HepG2 (cell line): ENCODE data around the gene IGDCC3. TPM values are rescaled to one million over a fixed set of nuclear protein-coding genes. Genes with fewer than 3 reads are reported as not detected.

ENCODE experiments used
- HMGA1 ChIP-seq: sonication (generic); formaldehyde crosslinking; conservative IDR thresholded peaks from 2 replicates; pipeline ENCODE4 v1.4.0; 2020; ENCODE audit warnings: missing genetic modification reagents
- HOXA9 ChIP-seq: sonication (generic); formaldehyde crosslinking; IDR thresholded peaks from 2 replicates; pipeline ENCODE4 v1.8.1; 2022; ENCODE audit warnings: missing genetic modification reagents, mild to moderate bottlenecking, moderate library complexity, borderline replicate concordance
- KLF16 ChIP-seq, 2 experiments: sonication (generic) in 1 of 2; formaldehyde crosslinking in 1 of 2; IDR thresholded peaks; 2 replicates each; pipeline versions ENCODE4 v1.6.1 to v1.8.0; 2016 to 2023; ENCODE audit warnings: missing genetic modification reagents in 2 of 2, missing compliant biosample characterization in 1 of 2
- KMT2A ChIP-seq: sonication (generic); formaldehyde crosslinking; IDR thresholded peaks from 2 replicates; pipeline ENCODE4 v1.4.0; 2020; ENCODE audit warnings: missing genetic modification reagents
- MTF1 ChIP-seq: sonication (generic); formaldehyde crosslinking; IDR thresholded peaks from 2 replicates; pipeline ENCODE4 v1.5.0; 2020; ENCODE audit warnings: missing genetic modification reagents
- NFATC3 ChIP-seq: sonication (generic); formaldehyde crosslinking; IDR thresholded peaks from 2 replicates; pipeline ENCODE4 v1.5.1; 2020; ENCODE audit warnings: mild to moderate bottlenecking, missing genetic modification reagents
- NFYC ChIP-seq: IDR thresholded peaks from 2 replicates; pipeline ENCODE4 v1.6.1; 2016; ENCODE audit warnings: missing genetic modification reagents, missing compliant biosample characterization
- PRMT3 ChIP-seq: sonication (generic); formaldehyde crosslinking; IDR thresholded peaks from 2 replicates; pipeline ENCODE4 v1.8.1; 2022; ENCODE audit warnings: low read depth, mild to moderate bottlenecking, moderate library complexity, missing genetic modification reagents, borderline replicate concordance
- ZFYVE20 ChIP-seq: sonication (generic); formaldehyde crosslinking; IDR thresholded peaks from 2 replicates; pipeline ENCODE4 v1.8.0; 2023; ENCODE audit warnings: low read depth, mild to moderate bottlenecking, moderate library complexity, missing genetic modification reagents, borderline replicate concordance
- ZNF101 ChIP-seq: sonication (generic); formaldehyde crosslinking; IDR thresholded peaks from 2 replicates; pipeline ENCODE4 v1.4.0; 2020; ENCODE audit warnings: mild to moderate bottlenecking, low read depth, missing genetic modification reagents, borderline replicate concordance
- ZNF124 ChIP-seq: sonication (generic); formaldehyde crosslinking; IDR thresholded peaks from 2 replicates; pipeline ENCODE4 v1.4.0; 2020; ENCODE audit warnings: missing genetic modification reagents
- ZNF160 ChIP-seq: sonication (generic); formaldehyde crosslinking; IDR thresholded peaks from 2 replicates; pipeline ENCODE4 v1.8.0; 2022; ENCODE audit warnings: mild to moderate bottlenecking, inconsistent platforms, missing genetic modification reagents
- ZNF331 ChIP-seq: sonication (generic); formaldehyde crosslinking; IDR thresholded peaks from 2 replicates; pipeline ENCODE4 v1.4.0; 2020; ENCODE audit warnings: missing genetic modification reagents
- ZNF891 ChIP-seq: sonication (generic); formaldehyde crosslinking; IDR thresholded peaks from 2 replicates; pipeline ENCODE4 v1.5.0; 2020; ENCODE audit warnings: mild to moderate bottlenecking, missing genetic modification reagents
- polyA plus RNA-seq, 8 experiments: library from polyadenylated mRNA; depleted of rRNA in 3 of 8; stranded (reverse) in 7 of 8; unstranded in 1 of 8; fragments of >200 nt; fragmentation: Illumina TruSeq in 4 of 8; extraction: Trizol in 4 of 8; gene quantifications; 2 replicates each; pipeline versions ENCODE4 v1.2.1 to v1.2.3, GENCODE V29; 2011 to 2016; ENCODE audit warnings: low read depth in 4 of 8, missing spikeins in 1 of 8, mixed read lengths in 1 of 8; ENCODE audit not compliant: insufficient read depth in 1 of 8
- total RNA-seq, 5 experiments: library from RNA; depleted of rRNA; stranded (reverse); fragments of >200 nt; fragmentation: Illumina TruSeq; extraction: Trizol; gene quantifications; 2 replicates each; pipeline ENCODE4 v1.2.3, GENCODE V29; 2016; ENCODE audit warnings: low read depth in 1 of 5
- TF ChIP-seq, protein P1 (sequence below): sonication (generic); formaldehyde crosslinking; IDR thresholded peaks from 2 replicates; pipeline ENCODE4 v1.4.0; 2020; ENCODE audit warnings: missing genetic modification reagents, borderline replicate concordance
- TF ChIP-seq, protein P2 (sequence below): sonication (generic); formaldehyde crosslinking; IDR thresholded peaks from 2 replicates; pipeline ENCODE4 v1.8.0; 2022; ENCODE audit warnings: mild to moderate bottlenecking, missing genetic modification reagents, moderate library complexity
- TF ChIP-seq, protein P3 (sequence below): sonication (generic); formaldehyde crosslinking; IDR thresholded peaks from 2 replicates; pipeline ENCODE4 v1.4.0; 2020; ENCODE audit warnings: mild to moderate bottlenecking, missing genetic modification reagents

Gene IGDCC3
- total and polyA plus RNA-seq, 2 of the 13 experiments (the other 11 are each of a cell fraction or from before 2014, with no cell fraction given), result 30.1 to 51.8 TPM

DNA sequence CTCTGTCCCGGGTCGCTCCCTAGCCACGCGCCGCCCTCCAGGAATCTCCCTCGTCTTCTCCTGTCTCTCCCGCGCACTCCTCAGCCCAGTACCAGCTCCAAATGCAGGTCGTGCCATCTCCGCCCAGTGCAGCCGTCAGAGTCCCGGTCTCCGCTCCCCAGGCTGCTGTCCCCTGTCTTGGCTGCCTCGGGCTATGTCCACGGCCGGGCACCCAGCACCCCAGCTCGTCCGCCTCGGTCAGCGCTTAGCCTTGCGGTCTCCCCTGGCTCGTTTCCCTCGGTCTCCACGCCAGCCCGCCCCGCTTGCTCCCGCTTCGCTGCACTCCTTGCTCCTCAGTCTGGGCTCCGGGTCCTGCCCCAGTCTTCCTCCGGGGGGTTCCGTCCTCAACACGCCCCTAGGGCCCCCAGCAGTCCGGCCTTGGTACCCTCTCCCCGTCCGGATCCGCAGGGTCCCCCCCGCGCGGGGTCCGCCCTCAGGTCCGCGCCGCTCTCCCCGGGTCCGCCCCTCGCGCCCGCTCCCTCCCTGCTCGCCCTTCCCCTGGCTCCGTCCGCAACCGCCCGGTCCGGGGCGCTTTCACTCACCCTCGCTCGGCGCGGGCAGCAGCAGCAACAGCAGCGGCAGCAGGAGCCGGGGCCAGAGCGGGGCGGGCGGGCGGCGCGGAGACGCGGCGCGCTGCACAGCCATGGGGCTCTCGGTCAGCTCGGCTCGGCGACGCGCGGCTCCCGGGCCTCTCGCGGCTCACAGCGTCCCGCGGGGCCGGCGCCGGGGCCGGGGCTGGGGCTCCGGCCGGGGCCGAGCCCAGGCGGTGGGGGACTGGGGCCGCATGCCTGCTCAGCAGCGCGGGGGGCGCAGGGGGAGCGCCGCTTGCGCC lies 462 bp downstream of the IGDCC3 start (continued):
- TF ChIP-seq, protein P1, sequence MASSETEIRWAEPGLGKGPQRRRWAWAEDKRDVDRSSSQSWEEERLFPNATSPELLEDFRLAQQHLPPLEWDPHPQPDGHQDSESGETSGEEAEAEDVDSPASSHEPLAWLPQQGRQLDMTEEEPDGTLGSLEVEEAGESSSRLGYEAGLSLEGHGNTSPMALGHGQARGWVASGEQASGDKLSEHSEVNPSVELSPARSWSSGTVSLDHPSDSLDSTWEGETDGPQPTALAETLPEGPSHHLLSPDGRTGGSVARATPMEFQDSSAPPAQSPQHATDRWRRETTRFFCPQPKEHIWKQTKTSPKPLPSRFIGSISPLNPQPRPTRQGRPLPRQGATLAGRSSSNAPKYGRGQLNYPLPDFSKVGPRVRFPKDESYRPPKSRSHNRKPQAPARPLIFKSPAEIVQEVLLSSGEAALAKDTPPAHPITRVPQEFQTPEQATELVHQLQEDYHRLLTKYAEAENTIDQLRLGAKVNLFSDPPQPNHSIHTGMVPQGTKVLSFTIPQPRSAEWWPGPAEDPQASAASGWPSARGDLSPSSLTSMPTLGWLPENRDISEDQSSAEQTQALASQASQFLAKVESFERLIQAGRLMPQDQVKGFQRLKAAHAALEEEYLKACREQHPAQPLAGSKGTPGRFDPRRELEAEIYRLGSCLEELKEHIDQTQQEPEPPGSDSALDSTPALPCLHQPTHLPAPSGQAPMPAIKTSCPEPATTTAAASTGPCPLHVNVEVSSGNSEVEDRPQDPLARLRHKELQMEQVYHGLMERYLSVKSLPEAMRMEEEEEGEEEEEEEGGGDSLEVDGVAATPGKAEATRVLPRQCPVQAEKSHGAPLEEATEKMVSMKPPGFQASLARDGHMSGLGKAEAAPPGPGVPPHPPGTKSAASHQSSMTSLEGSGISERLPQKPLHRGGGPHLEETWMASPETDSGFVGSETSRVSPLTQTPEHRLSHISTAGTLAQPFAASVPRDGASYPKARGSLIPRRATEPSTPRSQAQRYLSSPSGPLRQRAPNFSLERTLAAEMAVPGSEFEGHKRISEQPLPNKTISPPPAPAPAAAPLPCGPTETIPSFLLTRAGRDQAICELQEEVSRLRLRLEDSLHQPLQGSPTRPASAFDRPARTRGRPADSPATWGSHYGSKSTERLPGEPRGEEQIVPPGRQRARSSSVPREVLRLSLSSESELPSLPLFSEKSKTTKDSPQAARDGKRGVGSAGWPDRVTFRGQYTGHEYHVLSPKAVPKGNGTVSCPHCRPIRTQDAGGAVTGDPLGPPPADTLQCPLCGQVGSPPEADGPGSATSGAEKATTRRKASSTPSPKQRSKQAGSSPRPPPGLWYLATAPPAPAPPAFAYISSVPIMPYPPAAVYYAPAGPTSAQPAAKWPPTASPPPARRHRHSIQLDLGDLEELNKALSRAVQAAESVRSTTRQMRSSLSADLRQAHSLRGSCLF (CRISPR knock-in tag), result no peak
- TF ChIP-seq HOXA9 (CRISPR knock-in tag) (no peak; the same call in 1 of the 2 replicates), KLF16 (CRISPR knock-in tag; IDR thresholded peaks at IDR 0.05) (no peak; a peak in 1 of 4 replicates), ZNF124 (CRISPR knock-in tag) (no peak), KMT2A (0 out of 2 replicates have a peak, but pooled peaks have one; percentile 40), ZNF331 (CRISPR knock-in tag) (no peak), NFYC (CRISPR knock-in tag) (no peak), MTF1 (CRISPR knock-in tag) (no peak), ZNF101 (CRISPR knock-in tag) (no peak), ZNF160 (CRISPR knock-in tag) (0 out of 2 replicates have a peak, but pooled peaks have one; percentile 32), PRMT3 (CRISPR knock-in tag) (no peak), ZNF891 (CRISPR knock-in tag) (peak; percentile 67; the same call in 1 of the 2 replicates), NFATC3 (CRISPR knock-in tag) (no peak), ZFYVE20 (CRISPR knock-in tag) (no peak), HMGA1 (CRISPR knock-in tag) (no peak)
- TF ChIP-seq, protein P2, sequence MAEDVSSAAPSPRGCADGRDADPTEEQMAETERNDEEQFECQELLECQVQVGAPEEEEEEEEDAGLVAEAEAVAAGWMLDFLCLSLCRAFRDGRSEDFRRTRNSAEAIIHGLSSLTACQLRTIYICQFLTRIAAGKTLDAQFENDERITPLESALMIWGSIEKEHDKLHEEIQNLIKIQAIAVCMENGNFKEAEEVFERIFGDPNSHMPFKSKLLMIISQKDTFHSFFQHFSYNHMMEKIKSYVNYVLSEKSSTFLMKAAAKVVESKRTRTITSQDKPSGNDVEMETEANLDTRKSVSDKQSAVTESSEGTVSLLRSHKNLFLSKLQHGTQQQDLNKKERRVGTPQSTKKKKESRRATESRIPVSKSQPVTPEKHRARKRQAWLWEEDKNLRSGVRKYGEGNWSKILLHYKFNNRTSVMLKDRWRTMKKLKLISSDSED, result no peak
- TF ChIP-seq, protein P3, sequence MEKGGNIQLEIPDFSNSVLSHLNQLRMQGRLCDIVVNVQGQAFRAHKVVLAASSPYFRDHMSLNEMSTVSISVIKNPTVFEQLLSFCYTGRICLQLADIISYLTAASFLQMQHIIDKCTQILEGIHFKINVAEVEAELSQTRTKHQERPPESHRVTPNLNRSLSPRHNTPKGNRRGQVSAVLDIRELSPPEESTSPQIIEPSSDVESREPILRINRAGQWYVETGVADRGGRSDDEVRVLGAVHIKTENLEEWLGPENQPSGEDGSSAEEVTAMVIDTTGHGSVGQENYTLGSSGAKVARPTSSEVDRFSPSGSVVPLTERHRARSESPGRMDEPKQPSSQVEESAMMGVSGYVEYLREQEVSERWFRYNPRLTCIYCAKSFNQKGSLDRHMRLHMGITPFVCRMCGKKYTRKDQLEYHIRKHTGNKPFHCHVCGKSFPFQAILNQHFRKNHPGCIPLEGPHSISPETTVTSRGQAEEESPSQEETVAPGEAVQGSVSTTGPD, result no peak
